ENCODE results near the gene BACH2.
"Not testable (repeated sequence)": the region's sequence is repeated elsewhere in the genome, so short reads cannot be mapped to it uniquely, and the experiment has no call there.

BACH2 gene

GRCh38 chr6:90284236-90285041 lies 12.2 kb downstream of the BACH2 start:
- intact Hi-C loops (cut with DNase I), result no loop called here
- DNase-seq, result no peak

- intact Hi-C loops (cut with DNase I); DNase-seq: not testable (repeated sequence)
Observed at GRCh38 chr6:90282265-90282664, 14.4 kb downstream of the BACH2 start.

GRCh38 chr6:90278129-90278528 lies 18.5 kb downstream of the BACH2 start:
- no peak for DNase-seq
- intact Hi-C loops (cut with DNase I), result no loop called here

- no peak for DNase-seq
- intact Hi-C loops (cut with DNase I), result no loop called here
Observed at GRCh38 chr6:90277302-90278011, 19.2 kb downstream of the BACH2 start.

- intact Hi-C loops (cut with DNase I), result no loop called here
- no peak for DNase-seq
Observed at GRCh38 chr6:90274451-90275030, 22.1 kb downstream of the BACH2 start.

- intact Hi-C loops (cut with DNase I), result no loop called here
Observed at GRCh38 chr6:90273863-90274262, 22.8 kb downstream of the BACH2 start.

GRCh38 chr6:90272895-90273294 lies 23.7 kb downstream of the BACH2 start:
- no peak for DNase-seq
- intact Hi-C loops (cut with DNase I), result no loop called here

More at GRCh38 chr6:90273863-90274262, 22.8 kb downstream of the BACH2 start:
- no peak for DNase-seq

GRCh38 chr6:90271831-90272230 lies 24.8 kb downstream of the BACH2 start:
- intact Hi-C loops (cut with DNase I), result no loop called here
- no peak for DNase-seq

GRCh38 chr6:90269334-90269733 lies 27.3 kb downstream of the BACH2 start:
- intact Hi-C loops (cut with DNase I), result no loop called here
- DNase-seq, result no peak

GRCh38 chr6:90268178-90268577 lies 28.5 kb downstream of the BACH2 start:
- intact Hi-C loops (cut with DNase I), result no loop called here
- no peak for DNase-seq

- DNase-seq, result no peak
- intact Hi-C loops (cut with DNase I), result no loop called here
Observed at GRCh38 chr6:90266905-90267621, 29.6 kb downstream of the BACH2 start.

GRCh38 chr6:90264561-90264960 lies 32.1 kb downstream of the BACH2 start:
- DNase-seq, result no peak
- intact Hi-C loops (cut with DNase I), result no loop called here

- intact Hi-C loops (cut with DNase I), result no loop called here
- no peak for DNase-seq
Observed at GRCh38 chr6:90263633-90264032, 33.0 kb downstream of the BACH2 start.

- DNase-seq, result no peak
- intact Hi-C loops (cut with DNase I), result no loop called here
Observed at GRCh38 chr6:90261801-90262200, 34.8 kb downstream of the BACH2 start.

GRCh38 chr6:90257486-90257738 lies 39.2 kb downstream of the BACH2 start:
- no peak for DNase-seq
- intact Hi-C loops (cut with DNase I), result no loop called here

GRCh38 chr6:90256698-90257485 lies 39.8 kb downstream of the BACH2 start:
- intact Hi-C loops (cut with DNase I), result no loop called here
- no peak for DNase-seq

GRCh38 chr6:90253631-90254030 lies 43.0 kb downstream of the BACH2 start:
- intact Hi-C loops (cut with DNase I), result no loop called here
- no peak for DNase-seq

GRCh38 chr6:90251295-90251992 lies 45.2 kb downstream of the BACH2 start:
- intact Hi-C loops (cut with DNase I), result no loop called here
- DNase-seq, result no peak

- intact Hi-C loops (cut with DNase I), result no loop called here
- no peak for DNase-seq
Observed at GRCh38 chr6:90250405-90250804, 46.2 kb downstream of the BACH2 start.

GRCh38 chr6:90249458-90249857 lies 47.2 kb downstream of the BACH2 start:
- DNase-seq, result no peak
- intact Hi-C loops (cut with DNase I), result no loop called here
